ENCODE measurements around the gene CYP3A4.
A peak's percentile ranks its signal among the peaks of the same experiment; 100 is the strongest.
"Not testable (repeated sequence)": the region's sequence is repeated elsewhere in the genome, so short reads cannot be mapped to it uniquely, and the experiment has no call there.

Gene CYP3A4

GRCh38 chr7:99780588-99780987, 3.4 kb downstream of the CYP3A4 start:
- Mint-ChIP-seq H3K4me1 (no peaks in the 10 kb centered on the region), H3K4me3 (no peak overlapping the region), H3K9me3 (peaks cover 0 to under 1% of the 10 kb centered on the region in 2 donors), H3K27me3 (peaks cover 40% of the 10 kb centered on the region), H3K27ac (no peak overlapping the region)
- ATAC-seq = no peak
- DNase-seq = no peak

GRCh38 chr7:99779949-99780348, 4.0 kb downstream of the CYP3A4 start:
- Mint-ChIP-seq H3K27ac (no peak overlapping the region), H3K9me3 (peaks cover 0 to 7% of the 10 kb centered on the region in 2 donors), H3K4me3 (no peak overlapping the region), H3K27me3 (peaks cover 47% of the 10 kb centered on the region), H3K4me1 (no peaks in the 10 kb centered on the region)
- no peak for DNase-seq
- ATAC-seq = no peak

GRCh38 chr7:99778880-99779279, 5.1 kb downstream of the CYP3A4 start:
- H3K27me3 Mint-ChIP-seq = peaks cover 54% of the 10 kb centered on the region
- no peaks in the 10 kb centered on the region for H3K4me1 Mint-ChIP-seq
- ATAC-seq (no peak), DNase-seq (no peak)
- no peak overlapping the region for H3K27ac Mint-ChIP-seq
- no peak overlapping the region for H3K4me3 Mint-ChIP-seq
- peaks cover under 1 to 13% of the 10 kb centered on the region in 2 donors for H3K9me3 Mint-ChIP-seq

- ATAC-seq, DNase-seq, H3K27ac Mint-ChIP-seq: not testable (repeated sequence)
- Mint-ChIP-seq H3K27me3 (peaks cover 67% of the 10 kb centered on the region), H3K4me1 (peaks cover 12% of the 10 kb centered on the region), H3K9me3 (peaks cover 12 to 20% of the 10 kb centered on the region in 2 donors), H3K4me3 (peak overlapping the region in 1 of 2 donors; percentile 10)
These were observed 10.6 kb downstream of the CYP3A4 start for GRCh38 chr7:99773395-99773794.

- Mint-ChIP-seq H3K27ac (no peak overlapping the region), H3K4me3 (no peak overlapping the region), H3K27me3 (peaks cover 62% of the 10 kb centered on the region), H3K4me1 (peaks cover 20% of the 10 kb centered on the region), H3K9me3 (peaks cover 12 to 20% of the 10 kb centered on the region in 2 donors)
- ATAC-seq (no peak), DNase-seq (no peak)
These were observed 11.4 kb downstream of the CYP3A4 start for GRCh38 chr7:99772565-99772964.

GRCh38 chr7:99769494-99769893, 14.5 kb downstream of the CYP3A4 start:
- H3K4me3 Mint-ChIP-seq, DNase-seq, H3K27ac Mint-ChIP-seq, ATAC-seq: not testable (repeated sequence)
- Mint-ChIP-seq H3K9me3 (peaks cover 9 to 12% of the 10 kb centered on the region in 2 donors), H3K4me1 (peaks cover 26% of the 10 kb centered on the region), H3K27me3 (peaks cover 42% of the 10 kb centered on the region)

GRCh38 chr7:99768471-99768870, 15.5 kb downstream of the CYP3A4 start:
- Mint-ChIP-seq H3K9me3 (peaks cover 3 to 7% of the 10 kb centered on the region in 2 donors), H3K27me3 (peaks cover 32% of the 10 kb centered on the region)

GRCh38 chr7:99767662-99768061, 16.3 kb downstream of the CYP3A4 start:
- no peak overlapping the region for H3K27ac Mint-ChIP-seq
- peaks cover 18% of the 10 kb centered on the region for H3K4me1 Mint-ChIP-seq
- ATAC-seq (no peak), DNase-seq (no peak)
- peaks cover 0 to 6% of the 10 kb centered on the region in 2 donors for H3K9me3 Mint-ChIP-seq
- peak overlapping the region; percentile 4 to 14 for H3K4me3 Mint-ChIP-seq
- H3K27me3 Mint-ChIP-seq = peaks cover 26% of the 10 kb centered on the region

More at GRCh38 chr7:99768471-99768870, 15.5 kb downstream of the CYP3A4 start:
- Mint-ChIP-seq H3K27ac (no peak overlapping the region), H3K4me1 (peaks cover 23% of the 10 kb centered on the region), H3K4me3 (no peak overlapping the region)
- peak; percentile 70 for ATAC-seq
- no peak for DNase-seq

GRCh38 chr7:99766484-99767099, 17.4 kb downstream of the CYP3A4 start:
- Mint-ChIP-seq H3K27ac (no peak overlapping the region), H3K4me3 (no peak overlapping the region), H3K4me1 (peaks cover 18% of the 10 kb centered on the region), H3K27me3 (peaks cover 22% of the 10 kb centered on the region), H3K9me3 (peaks cover 0 to 6% of the 10 kb centered on the region in 2 donors)
- ATAC-seq (no peak), DNase-seq (no peak)

- DNase-seq (no peak), ATAC-seq (no peak)
- H3K4me1 Mint-ChIP-seq = peaks cover 18% of the 10 kb centered on the region
- no peak overlapping the region for H3K27ac Mint-ChIP-seq
- peaks cover 4% of the 10 kb centered on the region for H3K27me3 Mint-ChIP-seq
- no peak overlapping the region for H3K4me3 Mint-ChIP-seq
- H3K9me3 Mint-ChIP-seq = no peaks in the 10 kb centered on the region
These were observed 19.5 kb downstream of the CYP3A4 start for GRCh38 chr7:99764478-99764877.

GRCh38 chr7:99762680-99763327, 21.2 kb downstream of the CYP3A4 start:
- DNase-seq = no peak
- no peak for ATAC-seq
- Mint-ChIP-seq H3K4me1 (peaks cover 9% of the 10 kb centered on the region), H3K9me3 (no peaks in the 10 kb centered on the region), H3K27me3 (no peaks in the 10 kb centered on the region), H3K27ac (no peak overlapping the region), H3K4me3 (no peak overlapping the region)

- H3K27me3 Mint-ChIP-seq = peaks cover 13% of the 10 kb centered on the region
- no peak overlapping the region for H3K27ac Mint-ChIP-seq
- no peak for ATAC-seq
- H3K4me3 Mint-ChIP-seq = no peak overlapping the region
- DNase-seq = no peak
- H3K4me1 Mint-ChIP-seq = no peaks in the 10 kb centered on the region
- H3K9me3 Mint-ChIP-seq = no peaks in the 10 kb centered on the region
These were observed 28.9 kb downstream of the CYP3A4 start for GRCh38 chr7:99755085-99755484.

- no peaks in the 10 kb centered on the region for H3K4me1 Mint-ChIP-seq
- no peak for ATAC-seq
- no peak for DNase-seq
- H3K27me3 Mint-ChIP-seq = peaks cover 13% of the 10 kb centered on the region
- H3K4me3 Mint-ChIP-seq = no peak overlapping the region
- no peaks in the 10 kb centered on the region for H3K9me3 Mint-ChIP-seq
- no peak overlapping the region for H3K27ac Mint-ChIP-seq
These were observed 31.6 kb downstream of the CYP3A4 start for GRCh38 chr7:99752356-99752755.

GRCh38 chr7:99751322-99752052, 32.5 kb downstream of the CYP3A4 start:
- H3K27ac Mint-ChIP-seq, ATAC-seq, H3K4me3 Mint-ChIP-seq, H3K9me3 Mint-ChIP-seq, DNase-seq, H3K4me1 Mint-ChIP-seq: not testable (repeated sequence)
- peaks cover 13% of the 10 kb centered on the region for H3K27me3 Mint-ChIP-seq

GRCh38 chr7:99748846-99749579, 35.0 kb downstream of the CYP3A4 start:
- Mint-ChIP-seq H3K4me1 (no peaks in the 10 kb centered on the region), H3K4me3 (no peak overlapping the region), H3K27me3 (peaks cover 20% of the 10 kb centered on the region), H3K9me3 (peaks cover 7 to 18% of the 10 kb centered on the region in 2 donors), H3K27ac (no peak overlapping the region)
- DNase-seq = no peak
- peak; percentile 88 for ATAC-seq
